Activated CD4-positive, alpha-beta T cell treated with anti-CD3 and anti-CD28 coated beads, Interleukin-2, amount 50 U/mL, for 24 hours (primary cell): ENCODE data around the gene SFT2D1.
"Not testable (repeated sequence)": the region's sequence is repeated elsewhere in the genome, so short reads cannot be mapped to it uniquely, and the experiment has no call there.

Source experiments
- DNase-seq, 2 donors: peaks; one replicate each; pipeline ENCODE4 v3.0.0-alpha.2; 2020; ENCODE audit warnings: low read depth in 1 of 2, low spot score in 1 of 2

The SFT2D1 gene

GRCh38 chr6:166364456-166364855, 22.1 kb upstream of the SFT2D1 start:
- DNase-seq: no peak

DNA sequence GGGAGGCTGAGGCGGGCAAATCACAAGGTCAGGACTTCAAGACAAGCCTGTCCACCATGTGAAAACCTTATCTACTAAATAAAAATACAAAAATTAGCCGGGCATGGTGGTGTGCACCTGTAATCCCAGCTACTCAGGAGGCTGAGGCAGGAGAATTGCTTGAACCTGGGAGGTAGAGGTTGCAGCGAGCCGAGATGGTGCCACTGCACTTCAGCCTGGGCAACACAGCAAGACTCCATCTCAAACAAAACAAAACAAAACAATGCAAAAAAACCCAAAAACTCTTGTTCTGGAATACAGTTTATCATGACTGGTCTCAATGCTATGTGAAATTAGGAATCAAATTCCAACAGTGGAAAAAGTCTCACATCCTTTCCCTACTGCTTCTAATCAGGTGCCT, 20.1 kb upstream of the SFT2D1 start:
- DNase-seq: not testable (repeated sequence)

DNA sequence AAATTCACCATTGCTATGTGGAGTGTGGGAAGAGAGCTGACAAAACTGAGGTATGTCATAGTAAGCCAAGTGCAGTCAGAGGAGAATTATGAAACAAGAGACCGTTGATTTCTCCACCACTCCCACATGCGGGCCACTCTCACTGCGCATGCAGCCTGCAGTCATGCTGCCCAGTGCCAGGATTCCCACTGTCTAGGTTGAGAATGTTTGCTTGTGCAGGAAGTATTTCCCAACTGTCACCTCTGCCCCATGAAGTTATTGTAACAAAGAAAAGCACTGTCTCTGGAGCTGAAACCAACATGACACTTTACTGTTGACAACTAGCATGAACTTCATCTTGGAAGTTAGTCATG, 18.7 kb upstream of the SFT2D1 start:
- no peak for DNase-seq

- DNase-seq: no peak
Observed at GRCh38 chr6:166360243-166361076, 18.1 kb upstream of the SFT2D1 start.

DNA sequence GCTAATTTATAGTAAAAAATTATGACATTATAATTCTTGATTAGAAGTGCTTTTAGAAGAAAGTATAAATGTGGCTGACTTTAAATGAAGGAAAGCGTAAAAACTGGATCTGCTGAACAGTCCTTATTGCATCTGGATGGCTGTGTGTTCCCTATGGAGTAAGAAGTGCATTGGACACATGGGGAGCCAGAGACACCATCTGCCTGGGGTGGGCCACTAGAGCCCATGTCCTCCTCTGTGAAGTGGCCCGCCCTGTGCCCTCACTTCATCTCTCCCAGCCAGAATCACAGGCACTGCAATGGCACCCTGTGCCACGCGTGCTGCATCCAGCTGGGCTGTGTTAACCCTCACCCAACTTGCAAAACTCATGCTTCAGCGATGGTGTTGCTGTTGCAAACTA, 13.2 kb upstream of the SFT2D1 start:
- no peak for DNase-seq

- no peak for DNase-seq
Observed at GRCh38 chr6:166354965-166355364, 12.6 kb upstream of the SFT2D1 start.

- no peak for DNase-seq
Observed at GRCh38 chr6:166354143-166354542, 11.8 kb upstream of the SFT2D1 start.

GRCh38 chr6:166353507-166353906, 11.2 kb upstream of the SFT2D1 start:
- no peak for DNase-seq

- no peak for DNase-seq
Observed at GRCh38 chr6:166352923-166353322, 10.6 kb upstream of the SFT2D1 start.

- no peak for DNase-seq
Observed at GRCh38 chr6:166351715-166352285, 9.5 kb upstream of the SFT2D1 start.

- DNase-seq: no peak
Observed at GRCh38 chr6:166348305-166348949, 6.1 kb upstream of the SFT2D1 start.

DNA sequence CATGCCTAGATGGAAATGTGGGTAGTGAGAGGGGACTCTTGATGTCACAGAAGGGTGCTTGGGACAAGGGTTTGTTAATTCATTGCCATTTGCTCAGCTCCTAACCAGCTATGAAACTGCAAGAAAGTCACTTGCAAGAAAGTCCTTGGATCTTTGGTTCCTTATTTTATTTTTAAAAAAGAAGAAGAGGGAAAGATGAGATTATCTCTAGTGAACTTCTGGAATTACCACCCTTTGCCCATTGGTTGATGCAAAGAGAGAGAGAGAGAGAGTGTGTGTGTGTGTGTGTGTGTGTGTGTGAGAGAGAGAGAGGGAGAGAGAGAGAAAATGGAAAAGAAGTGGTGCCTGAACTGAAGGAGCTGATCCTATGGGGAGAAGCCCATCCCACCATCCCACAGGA, 4.6 kb upstream of the SFT2D1 start:
- DNase-seq: no peak

DNA sequence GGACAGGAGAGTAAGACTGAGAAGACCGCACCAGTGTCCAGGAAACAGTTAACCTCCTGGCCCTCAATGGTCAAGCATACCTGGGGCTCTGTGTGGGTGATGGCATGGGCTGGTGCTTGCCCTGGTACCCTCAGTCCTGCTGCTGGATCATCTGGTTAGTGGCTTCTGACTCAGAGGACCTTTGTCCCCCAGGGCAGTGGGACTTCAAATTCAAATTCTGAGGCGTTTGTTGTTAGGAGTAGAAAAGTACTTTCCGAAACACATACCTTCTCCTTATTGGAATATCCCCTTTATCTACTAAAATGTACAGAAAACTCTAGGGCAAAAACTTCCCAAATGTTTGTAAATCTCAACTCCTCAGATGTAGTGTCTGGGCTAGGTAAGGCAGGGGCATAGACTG, 4.1 kb upstream of the SFT2D1 start:
- no peak for DNase-seq

DNA sequence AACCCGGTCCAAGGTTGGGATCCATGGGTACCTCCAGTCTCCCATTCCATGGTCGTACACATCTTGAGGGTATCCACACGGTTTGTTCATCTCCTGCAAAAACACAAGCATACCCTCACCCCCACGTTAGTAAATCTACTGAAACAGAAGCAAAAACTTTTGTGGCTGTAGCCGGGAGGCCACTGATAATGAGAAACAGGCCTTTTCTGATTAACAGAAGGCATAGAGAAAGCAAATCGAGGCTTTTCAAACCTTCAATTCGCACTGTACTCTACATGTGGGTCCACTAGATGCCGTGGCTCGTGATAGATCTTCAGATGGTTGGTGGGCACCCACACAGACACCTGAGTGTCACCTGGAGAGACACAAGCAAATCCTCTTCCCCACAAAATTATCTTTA, 3.3 kb upstream of the SFT2D1 start:
- DNase-seq: not testable (repeated sequence)

GRCh38 chr6:166344921-166345320, 2.6 kb upstream of the SFT2D1 start:
- DNase-seq: not testable (repeated sequence)

DNA sequence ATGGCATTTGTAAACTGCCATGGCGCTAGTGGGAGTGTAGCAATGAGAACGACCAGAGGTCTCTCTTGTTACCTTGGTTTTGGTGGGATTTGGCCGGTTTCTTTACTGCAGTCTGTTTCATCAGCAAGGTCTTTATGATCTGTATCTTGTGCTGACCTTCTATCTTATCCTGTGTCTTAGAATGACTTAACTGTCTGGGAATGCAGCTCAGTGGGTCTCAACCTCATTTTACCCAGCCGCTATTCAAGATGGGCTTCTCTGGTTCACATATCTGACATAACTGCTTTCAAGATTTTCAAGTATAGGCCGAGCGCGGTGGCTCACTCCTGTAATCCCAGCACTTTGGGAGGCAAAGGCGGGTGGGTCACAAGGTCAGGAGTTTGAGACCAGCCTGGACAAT, 1.9 kb upstream of the SFT2D1 start:
- no peak for DNase-seq

- no peak for DNase-seq
Observed at GRCh38 chr6:166343150-166343487, 774 bp upstream of the SFT2D1 start.

- no peak for DNase-seq
Observed at GRCh38 chr6:166341977-166342348, 382 bp downstream of the SFT2D1 start.

- no peak for DNase-seq
Observed at GRCh38 chr6:166341464-166341863, 881 bp downstream of the SFT2D1 start.

DNA sequence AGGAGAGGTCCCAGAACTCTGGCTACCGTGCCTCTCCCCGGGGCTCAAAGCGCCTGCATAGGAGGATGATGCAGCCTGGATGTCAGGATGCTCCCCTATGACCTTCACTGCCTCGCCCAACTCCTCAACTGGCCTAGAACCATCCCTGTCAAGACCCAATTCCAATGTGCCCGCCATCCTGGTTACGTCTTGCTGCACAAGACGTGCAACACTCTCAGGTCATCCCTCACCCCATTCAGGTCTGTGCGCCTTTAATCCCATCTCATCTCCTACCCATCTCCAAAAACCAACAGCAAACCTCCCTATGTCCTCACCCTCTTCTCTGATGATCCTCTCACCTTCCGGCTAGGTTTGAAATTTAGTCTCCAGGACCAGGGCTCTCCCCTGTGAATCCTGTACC, 3.5 kb downstream of the SFT2D1 start:
- no peak for DNase-seq

DNA sequence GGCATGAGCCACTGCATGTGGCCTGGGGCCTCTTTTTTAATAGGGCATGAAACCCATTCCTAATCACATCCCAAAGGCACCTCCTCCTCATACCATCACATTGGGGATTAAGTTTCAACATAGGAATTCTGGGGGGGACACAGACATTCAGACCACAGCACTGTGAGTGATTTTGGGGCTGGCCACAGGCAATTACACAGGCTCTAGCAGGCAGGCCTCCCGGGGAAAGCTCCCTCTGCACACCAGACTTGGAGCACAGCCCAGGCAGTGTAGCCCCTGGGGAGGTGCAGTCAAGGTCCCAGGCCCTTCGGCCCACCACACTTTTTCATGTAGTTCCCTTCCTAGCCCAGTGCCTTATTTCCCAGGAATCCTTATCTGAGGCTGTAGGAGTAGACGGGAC, 5.5 kb downstream of the SFT2D1 start:
- DNase-seq: no peak

GRCh38 chr6:166335378-166336302, 6.7 kb downstream of the SFT2D1 start:
- no peak for DNase-seq
